GM19452 (cell line): Measurements from ENCODE around the gene SIRT7.
A peak's percentile ranks its signal among the peaks of the same experiment; 100 is the strongest.

Experiments used
- ATAC-seq: cut with Tn5 transposase; IDR thresholded peaks from one replicate; pipeline ENCODE4 v1.9.1; 2021; ENCODE audit not compliant: unreplicated experiment

SIRT7 gene

DNA sequence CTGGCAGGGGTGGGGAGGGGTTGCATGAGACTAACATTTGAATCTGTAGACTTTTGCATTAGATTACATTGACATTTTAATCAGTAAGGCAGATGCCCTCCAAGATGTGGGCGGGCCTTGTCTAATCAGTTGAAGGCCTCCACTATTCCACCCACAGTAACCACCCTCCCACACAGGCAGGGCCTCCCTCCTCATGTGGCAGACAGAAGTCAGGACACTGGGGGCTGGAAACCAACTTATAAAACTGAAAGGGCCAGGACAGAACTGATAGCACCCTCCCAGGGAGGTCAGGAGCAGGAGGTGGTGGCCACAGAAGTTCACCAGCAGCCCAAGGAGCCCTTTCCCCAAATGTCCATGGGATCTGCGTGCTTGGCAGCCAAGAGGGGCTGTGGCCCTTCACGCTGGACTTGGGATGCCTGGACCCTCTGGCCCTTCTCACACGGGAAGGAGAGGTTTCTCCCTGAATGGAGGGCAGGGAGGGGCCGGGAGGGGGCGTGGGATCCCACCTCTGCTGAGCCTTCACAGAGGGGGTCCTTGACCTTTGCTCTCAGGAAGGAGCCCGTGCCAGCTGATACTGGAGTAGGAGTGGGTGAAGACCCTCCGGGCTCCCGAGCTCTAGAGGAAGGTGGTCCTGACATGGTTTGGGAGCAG is 14.5 kb upstream of the SIRT7 start:
- no peak for ATAC-seq

DNA sequence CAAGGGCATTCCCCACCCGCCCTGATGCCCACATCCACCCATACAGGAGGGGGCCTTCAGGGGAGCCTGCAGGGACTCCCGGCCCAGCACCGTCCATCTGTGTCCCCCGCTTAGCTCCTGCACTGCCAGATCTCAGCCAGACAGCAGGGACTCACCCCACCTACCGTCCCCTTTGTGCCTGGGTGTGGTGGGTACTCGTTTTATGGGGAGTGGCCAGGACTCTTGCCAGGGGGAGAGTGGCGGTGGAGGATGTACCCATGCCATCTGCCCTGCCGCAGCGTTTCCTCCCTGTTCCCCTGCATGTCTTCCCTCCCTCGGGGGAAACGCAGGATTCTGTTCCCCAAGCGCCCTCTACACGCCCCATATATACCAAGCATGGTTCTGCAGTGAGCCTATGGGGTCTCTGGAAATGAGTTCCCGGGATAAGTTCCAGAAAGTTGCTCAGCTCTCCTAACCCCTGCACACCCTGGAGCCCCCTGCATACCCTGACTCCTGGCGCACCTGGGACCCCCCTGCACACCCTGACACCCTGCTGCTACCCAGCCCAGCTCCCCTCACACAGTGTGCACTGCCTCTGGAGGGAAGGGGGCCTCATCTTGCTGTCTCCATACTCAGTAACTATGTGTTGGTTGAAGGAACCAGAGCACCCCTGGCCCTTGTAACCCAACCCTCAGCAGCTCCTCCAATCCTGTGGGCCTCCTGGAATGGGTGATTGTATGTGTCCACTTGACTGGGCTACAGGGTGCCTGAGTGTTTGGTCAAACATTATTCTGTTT is 13.8 kb upstream of the SIRT7 start:
- ATAC-seq = no peak

GRCh38 chr17:81931189-81931556 is 13.2 kb upstream of the SIRT7 start:
- no peak for ATAC-seq

DNA sequence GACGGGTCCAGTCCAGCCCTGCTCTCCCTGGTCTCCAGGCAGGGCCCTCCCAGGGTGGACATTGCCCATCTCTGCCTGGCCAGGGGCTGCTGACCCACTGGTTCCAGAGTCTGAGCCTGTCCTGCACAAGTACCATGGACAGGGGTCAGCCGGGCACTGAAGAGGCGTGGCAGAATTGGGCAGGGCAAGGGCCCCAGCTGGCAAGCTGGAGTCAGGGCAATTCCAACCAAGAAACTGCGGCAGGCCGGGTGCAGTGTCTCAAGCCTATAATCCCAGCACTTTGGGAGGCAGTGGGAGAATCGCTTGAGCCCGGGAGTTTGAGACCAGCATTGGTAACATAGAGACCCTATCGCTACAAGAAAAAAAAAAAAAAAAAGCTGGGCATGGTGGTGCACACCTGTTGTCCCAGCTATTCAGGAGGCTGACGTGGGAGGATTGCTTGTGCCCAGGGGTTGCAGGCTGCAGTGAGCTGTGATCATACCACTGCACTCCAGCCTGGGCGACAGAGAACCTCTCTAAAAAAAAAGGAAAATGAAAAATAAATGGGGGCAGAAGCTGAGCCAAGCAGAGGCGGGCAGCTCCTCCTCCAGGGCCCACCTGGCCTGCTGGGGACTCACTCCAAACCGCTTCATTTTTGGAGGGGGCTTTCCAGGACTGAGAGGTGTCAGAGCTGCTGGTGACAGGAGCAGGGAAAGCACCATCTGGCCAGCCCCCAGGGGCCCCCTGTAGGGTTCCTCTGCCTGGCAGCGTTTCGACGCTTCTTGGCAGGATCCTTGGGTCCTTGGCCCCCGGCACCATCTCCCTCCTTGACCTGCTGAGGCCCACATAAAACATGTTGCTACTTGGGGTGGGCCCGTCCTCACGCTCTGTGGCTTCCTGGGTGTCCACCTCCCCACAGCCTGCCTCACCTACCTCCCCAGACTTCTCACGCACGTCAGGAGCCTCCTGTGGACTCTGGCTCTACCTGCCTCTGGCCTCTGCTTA is 12.5 kb upstream of the SIRT7 start:
- ATAC-seq = no peak

DNA sequence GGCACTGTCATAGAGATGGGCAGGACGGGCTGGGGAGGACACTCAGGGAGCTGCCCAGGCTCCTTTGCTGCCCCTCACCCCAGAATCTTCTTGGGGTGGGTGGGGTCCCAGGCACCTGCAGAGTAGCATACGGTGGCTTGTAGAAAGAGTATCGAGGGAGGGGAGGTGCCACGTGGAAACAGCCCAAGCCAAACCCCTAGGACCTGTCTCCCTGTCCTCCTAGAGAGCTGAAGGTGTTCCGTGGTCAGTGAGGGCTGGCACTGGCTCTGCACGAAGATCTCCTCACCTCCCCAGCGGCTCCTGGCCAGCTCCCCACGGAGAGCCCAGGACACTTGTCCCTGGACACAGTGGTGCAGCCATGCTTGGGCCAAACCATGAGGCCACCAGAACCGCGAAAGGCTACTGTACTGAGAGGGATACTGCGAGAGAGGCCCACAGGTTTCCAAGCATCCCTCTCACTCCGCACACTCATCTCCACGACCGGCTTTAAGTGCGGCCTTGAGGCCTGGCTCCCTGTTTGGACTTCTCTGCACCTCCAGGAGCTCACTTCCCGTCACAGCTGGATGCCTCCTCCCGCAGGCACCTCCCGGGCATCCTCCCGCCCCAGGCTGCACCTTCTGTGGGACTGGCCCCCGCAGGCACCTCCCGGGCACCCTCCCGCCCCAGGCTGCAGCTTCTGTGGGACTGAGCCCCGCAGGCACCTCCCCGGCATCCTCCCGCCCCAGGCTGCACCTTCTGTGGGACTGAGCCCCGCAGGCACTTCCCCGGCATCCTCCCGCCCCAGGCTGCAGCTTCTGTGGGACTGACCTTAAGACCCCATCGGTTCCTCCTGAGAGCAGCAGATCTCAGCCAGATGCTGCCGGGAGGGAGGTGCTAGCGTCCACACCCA is 11.5 kb upstream of the SIRT7 start:
- no peak for ATAC-seq

GRCh38 chr17:81928544-81929252 is 10.7 kb upstream of the SIRT7 start:
- ATAC-seq = no peak

- ATAC-seq = peak; percentile 66
These were observed 9.9 kb upstream of the SIRT7 start, which contains the start of gene MAFG for GRCh38 chr17:81927653-81928543. Gene MAFG (minus strand): TSS chr17:81927735. CDS start chr17:81923185, 4,550 bp downstream.

DNA sequence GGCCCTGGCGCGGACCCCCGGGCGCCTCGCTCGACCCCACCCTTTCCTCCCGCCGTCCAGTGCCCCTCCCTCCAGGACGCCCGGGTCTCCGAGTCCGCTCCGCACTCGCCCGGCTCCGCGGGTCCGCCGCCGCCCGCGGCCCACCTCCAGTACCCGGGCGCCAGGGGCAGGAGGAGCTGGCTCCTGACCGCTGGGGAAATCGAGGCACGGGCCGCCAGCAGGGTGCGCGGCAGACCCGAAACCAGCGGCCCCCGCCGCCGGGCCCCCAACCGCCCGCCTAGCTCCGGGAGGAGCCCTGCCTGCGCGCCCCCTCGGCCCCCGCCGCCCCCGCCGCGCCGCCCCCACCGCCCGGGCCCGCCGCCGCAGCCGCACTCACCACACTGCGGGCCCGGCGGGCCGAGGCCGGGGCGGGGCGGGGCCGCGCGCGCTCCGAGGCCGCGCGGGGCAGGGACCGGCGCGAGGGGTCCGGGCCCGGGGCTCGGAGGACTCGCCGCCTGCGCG is 9.2 kb upstream of the SIRT7 start:
- peak; percentile 18 for ATAC-seq

DNA sequence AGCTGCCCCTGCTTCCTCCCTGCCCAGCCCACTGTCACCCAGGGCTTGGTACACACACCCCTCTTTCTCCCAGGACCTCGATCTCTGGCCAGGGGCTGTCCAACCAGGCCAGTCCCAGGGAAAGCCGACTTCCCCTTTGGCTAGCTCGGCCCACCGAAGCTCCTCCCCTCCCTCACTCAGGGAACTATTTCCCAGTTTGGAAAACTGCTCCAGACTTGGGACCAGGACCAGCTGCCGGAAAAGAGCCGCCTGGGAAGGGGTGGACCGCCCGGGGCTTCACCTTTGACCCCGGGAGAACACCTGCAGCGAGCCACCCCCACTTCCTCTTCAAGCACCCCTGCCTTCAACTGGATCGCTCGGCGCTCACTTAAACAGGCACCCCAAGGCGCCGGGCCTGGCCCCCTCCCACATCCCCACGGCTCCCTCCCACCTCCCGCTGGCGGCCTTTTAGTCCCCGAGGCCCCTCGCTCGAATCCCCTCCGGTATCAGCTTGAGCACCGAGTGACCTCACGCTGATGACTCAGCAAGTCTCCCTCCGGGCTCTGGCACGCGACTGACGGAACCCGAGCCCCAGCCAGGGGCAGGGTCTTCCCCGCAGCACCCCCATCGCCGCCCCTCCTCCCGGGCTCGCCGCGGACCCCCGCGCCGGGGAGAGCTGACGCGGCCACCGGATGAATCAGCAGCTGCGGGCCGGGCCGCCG is 8.6 kb upstream of the SIRT7 start:
- peak; percentile 26 for ATAC-seq

GRCh38 chr17:81925860-81926450 is 8.0 kb upstream of the SIRT7 start:
- no peak for ATAC-seq

DNA sequence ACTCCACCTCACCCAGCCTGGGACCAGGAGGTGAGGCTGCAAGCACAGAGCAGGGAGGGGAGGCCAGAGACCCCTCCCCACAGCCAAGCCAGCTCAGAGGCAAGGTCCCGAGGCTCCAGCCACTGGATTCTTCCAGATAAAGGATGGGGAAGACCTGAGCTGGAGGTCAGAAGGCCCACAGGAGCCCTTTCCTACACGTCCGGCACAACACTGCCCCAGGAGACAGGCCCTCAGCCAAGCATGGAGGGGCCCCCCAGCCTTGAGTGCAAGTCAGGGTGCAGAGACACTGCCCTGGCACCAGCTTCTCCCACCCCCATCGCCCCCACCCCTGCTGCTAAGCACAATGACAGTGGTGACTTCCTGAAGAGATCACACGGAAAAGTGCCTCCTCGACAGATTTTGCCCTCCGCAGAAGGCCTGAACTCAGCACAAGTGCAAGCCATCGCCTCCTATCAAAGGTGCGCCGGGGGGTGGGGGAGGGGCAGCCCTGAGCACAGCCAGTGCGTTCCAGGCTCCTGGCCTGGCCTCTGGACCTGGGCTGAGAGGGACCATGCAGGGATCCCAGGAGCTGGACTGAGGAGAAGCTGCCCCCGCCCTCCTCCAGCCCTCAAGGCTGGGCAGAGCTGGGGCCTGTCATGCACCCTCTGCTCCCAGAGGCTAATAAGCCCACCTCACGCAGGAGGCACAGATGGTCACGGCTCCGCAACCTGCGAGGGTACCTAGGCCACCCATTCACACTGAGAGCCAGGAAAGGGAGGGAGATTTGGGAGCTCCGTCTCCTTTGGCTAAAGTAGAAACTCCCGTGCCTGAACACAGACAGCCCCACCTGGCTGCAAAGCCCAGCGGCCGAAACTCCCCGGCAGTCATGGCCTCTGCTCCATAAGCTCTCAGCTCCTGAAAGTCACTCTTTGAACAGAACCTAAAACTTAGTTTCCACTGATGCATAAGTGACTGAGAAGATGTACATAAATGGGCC is 6.9 kb upstream of the SIRT7 start:
- no peak for ATAC-seq

DNA sequence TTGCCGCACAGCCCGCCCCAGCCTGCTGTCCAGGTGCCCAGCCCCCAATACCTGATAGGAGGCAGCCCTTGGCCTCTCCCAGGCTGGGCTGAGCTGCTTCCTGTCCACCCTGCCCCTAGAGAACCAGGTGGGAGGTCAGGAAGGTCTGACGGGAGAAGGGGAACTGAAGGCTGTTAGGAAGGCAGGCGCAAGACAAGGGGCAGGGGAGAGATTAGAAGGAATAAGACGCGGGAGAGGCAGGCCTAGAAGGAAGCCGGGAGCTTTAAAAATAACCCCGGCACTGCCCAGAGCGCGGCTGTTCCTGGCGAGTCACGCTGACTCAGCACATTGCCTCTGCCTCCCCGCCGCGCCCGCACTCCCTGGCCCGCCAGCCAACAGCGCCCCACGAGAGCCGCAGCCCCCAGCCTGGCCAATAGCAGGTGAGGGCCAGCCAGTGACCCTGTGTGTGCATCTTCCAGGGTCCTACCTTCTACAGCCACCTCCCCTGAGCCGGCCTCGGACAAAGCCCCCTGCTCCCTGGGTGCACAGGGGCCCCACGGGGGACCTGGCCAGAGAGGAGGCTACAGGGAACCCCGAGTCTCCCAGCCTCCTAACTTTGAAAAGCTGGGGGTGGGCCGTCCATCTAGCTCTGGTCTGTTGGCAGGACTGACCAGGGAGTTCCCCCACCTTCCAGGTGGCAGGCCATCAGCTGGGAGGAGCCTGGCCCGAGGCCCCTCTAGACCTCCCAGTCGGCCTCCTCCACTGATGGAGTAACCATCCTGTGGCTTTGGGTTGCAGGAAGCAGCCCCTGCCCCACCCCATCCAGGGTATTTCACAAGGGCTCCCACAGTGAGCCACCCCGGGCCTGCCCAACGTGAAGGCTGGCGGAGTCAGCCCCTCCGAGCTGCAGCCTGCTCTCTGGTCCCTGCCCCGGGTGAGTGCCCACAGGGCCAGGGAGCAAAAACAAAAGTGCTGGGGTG is 5.6 kb upstream of the SIRT7 start:
- no peak for ATAC-seq

DNA sequence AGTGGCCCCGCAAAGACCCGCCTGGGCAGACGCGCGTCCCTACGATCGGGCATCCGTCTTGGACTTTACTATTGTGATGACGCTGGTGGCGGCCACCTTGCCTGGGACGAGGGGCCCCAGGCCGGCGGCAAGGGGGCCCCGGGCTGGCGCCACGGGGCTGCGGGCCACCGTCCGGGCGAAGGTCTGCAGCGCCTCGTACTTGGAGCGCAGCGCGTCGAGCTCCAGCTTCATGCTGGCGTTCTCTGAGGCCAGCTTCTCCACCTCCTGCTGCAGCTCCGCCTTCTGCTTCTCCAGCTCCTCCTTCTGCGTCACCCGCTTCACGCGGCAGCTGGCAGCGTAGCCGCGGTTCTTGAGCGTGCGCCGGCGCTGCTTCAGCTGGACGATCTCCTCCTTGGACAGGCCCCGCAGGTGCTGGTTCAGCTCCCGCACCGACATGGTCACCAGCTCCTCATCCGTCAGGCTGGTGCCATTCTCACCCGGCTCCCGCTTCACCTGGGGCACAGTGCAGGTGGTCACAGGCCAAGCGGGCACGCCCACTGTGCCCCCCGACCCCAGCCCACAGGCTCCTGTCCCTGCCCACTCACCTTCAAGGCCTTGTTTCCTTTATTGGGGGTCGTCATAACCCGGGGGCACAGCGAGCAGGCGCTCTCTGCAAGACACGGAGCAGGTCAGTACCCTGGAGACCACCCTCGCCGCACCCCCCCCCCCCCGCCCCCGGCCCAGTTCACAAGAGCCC is 4.8 kb upstream of the SIRT7 start:
- ATAC-seq = no peak

- no peak for ATAC-seq
These were observed 4.1 kb upstream of the SIRT7 start for GRCh38 chr17:81921996-81922565.
